Measurements from ENCODE around the gene SLC7A4. TPM values are rescaled to one million over a fixed set of nuclear protein-coding genes. Genes with fewer than 3 reads are reported as not detected.

SLC7A4 gene
- total and polyA plus RNA-seq, 2 donors (not counting 1 experiment from before 2014, with no cell fraction given) = not detected

DNA sequence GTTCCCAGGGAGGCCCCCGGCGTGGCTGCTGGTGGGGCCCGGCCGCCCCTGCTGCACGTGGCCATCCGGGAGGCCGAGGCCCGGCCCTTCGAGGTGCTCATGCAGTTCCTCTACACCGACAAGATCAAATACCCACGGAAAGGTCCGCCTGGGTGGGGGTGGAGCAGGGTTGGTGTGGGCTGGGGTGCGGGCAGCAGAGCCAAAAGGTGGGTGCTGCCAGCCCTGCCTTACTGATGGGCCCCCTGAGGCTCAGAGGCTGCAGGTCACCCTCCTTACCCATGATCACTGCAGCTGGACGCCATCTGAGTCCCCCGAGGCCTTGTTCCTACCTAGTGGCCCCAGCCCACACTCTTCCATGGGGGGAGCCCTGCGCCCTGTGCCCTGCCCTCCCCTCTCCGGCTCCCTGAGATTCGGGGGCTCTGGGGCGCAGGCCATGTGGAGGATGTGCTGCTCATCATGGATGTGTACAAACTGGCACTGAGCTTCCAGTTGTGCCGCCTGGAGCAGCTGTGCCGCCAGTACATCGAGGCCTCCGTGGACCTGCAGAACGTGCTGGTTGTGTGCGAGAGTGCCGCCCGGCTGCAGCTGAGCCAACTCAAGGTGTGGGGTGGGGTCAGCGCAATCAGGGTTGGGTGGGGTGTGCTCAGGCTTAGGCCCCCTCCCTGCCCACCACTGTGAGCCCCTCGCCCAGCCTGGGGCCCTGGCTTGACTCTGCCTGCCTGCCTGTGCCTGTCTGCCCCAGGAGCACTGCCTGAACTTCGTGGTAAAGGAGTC is 38.0 kb downstream of the SLC7A4 start:
- TF ChIP-seq, protein P1, sequence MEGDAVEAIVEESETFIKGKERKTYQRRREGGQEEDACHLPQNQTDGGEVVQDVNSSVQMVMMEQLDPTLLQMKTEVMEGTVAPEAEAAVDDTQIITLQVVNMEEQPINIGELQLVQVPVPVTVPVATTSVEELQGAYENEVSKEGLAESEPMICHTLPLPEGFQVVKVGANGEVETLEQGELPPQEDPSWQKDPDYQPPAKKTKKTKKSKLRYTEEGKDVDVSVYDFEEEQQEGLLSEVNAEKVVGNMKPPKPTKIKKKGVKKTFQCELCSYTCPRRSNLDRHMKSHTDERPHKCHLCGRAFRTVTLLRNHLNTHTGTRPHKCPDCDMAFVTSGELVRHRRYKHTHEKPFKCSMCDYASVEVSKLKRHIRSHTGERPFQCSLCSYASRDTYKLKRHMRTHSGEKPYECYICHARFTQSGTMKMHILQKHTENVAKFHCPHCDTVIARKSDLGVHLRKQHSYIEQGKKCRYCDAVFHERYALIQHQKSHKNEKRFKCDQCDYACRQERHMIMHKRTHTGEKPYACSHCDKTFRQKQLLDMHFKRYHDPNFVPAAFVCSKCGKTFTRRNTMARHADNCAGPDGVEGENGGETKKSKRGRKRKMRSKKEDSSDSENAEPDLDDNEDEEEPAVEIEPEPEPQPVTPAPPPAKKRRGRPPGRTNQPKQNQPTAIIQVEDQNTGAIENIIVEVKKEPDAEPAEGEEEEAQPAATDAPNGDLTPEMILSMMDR (IDR thresholded peaks at IDR 0.05) = no peak
- TF ChIP-seq EZH2 (IDR thresholded peaks at IDR 0.05; ENCODE audit: borderline replicate concordance, insufficient read depth, low read depth, low read length, poor library complexity, severe bottlenecking) = no peak
- Mint-ChIP-seq H3K9me3 (ENCODE audit: insufficient read depth) (no peaks in the 10 kb centered on the region), H3K4me3 (no peak overlapping the region), H3K27ac (peak overlapping the region; percentile 34), H3K27me3 (no peaks in the 10 kb centered on the region), H3K4me1 (peaks cover 2% of the 10 kb centered on the region)
- Histone ChIP-seq H3K36me3 (replicated peaks in 1 of 2; ENCODE audit: control extremely low read depth in 1 of 2, control insufficient read depth in 1 of 2, extremely low read depth in 1 of 2, insufficient read depth in 2 of 2, low read length in 1 of 2) (peaks cover 0 to 24% of the 10 kb centered on the region in 2 experiments), H3K27ac (ENCODE audit: low read length in 2 of 2) (no peak overlapping the region), H4K20me1 (ENCODE audit: control insufficient read depth, insufficient read depth, low read length, poor library complexity, severe bottlenecking) (peaks cover 10% of the 10 kb centered on the region), H3K4me3 (ENCODE audit: control extremely low read depth in 1 of 5, extremely low read depth in 1 of 5, insufficient read depth in 1 of 5, low read depth in 2 of 5, low read length in 4 of 5) (no peak overlapping the region), H3K27me3 (replicated peaks in 1 of 4; ENCODE audit: control extremely low read depth in 1 of 4, control insufficient read depth in 3 of 4, insufficient read depth in 4 of 4, low read length in 3 of 4) (no peaks in the 10 kb centered on the region), H3K79me2 (ENCODE audit: control insufficient read depth, insufficient read depth, low read length) (no peaks in the 10 kb centered on the region), H3K9me3 (ENCODE audit: control extremely low read depth in 1 of 3, control insufficient read depth in 2 of 3, insufficient read depth in 1 of 3, low read length in 2 of 3) (no peaks in the 10 kb centered on the region), H3K4me2 (replicated peaks; ENCODE audit: low read depth, low read length, poor library complexity, severe bottlenecking) (no peak overlapping the region), H2AFZ (ENCODE audit: insufficient read depth, low read depth, low read length, poor library complexity, severe bottlenecking) (no peak overlapping the region), H3K4me1 (ENCODE audit: control insufficient read depth in 2 of 2, insufficient read depth in 2 of 2, low read length in 2 of 2) (no peaks in the 10 kb centered on the region), H3K9ac (ENCODE audit: low read length) (no peak overlapping the region)
- no peak for ATAC-seq (ENCODE audit: low read depth)
- intact Hi-C loops (cut with micrococcal nuclease) = no loop called here
- DNase-seq = no peak
- CTCF ChIA-PET = interaction anchor here (1.1 kb wide), 1 partner anchor 12 kb away, joined by 3 read pairs; the partner anchor contains the start of gene LZTR1
- POLR2A ChIA-PET = no interaction called here
- 93% methylated on average over 28 of the region's 30 CpGs for WGBS (ENCODE audit: insufficient coverage)

All from B cell (primary cell).